Activated CD8-positive, alpha-beta T cell treated with anti-CD3 and anti-CD28 coated beads for 36 hours (primary cell): ENCODE results near the gene LRRC8E. TPM values are rescaled to one million over a fixed set of nuclear protein-coding genes. Genes with fewer than 3 reads are reported as not detected.

Source experiments
- ATAC-seq: fragments of 200-7000 bp; cut with Tn5 transposase; one replicate; pipeline ENCODE4 v1.10.0; 2021; ENCODE audit warnings: mild to moderate bottlenecking, moderate library complexity
- CTCF ChIA-PET: fragments of 350-600 bp; sonication (Branson Sonifier 250); formaldehyde crosslinking; loops from one replicate; lab custom pipeline; 2021; ENCODE audit warnings: antibody characterized with exemption; lab: Charles Lee
- POLR2A ChIA-PET: fragments of 350-600 bp; sonication (Branson Sonifier 250); formaldehyde crosslinking; loops from one replicate; lab custom pipeline; 2021; ENCODE audit warnings: antibody characterized with exemption; lab: Charles Lee
- DNase-seq: peaks from one replicate; pipeline ENCODE4 v3.0.0-alpha.2; 2020
- H3K27ac Mint-ChIP-seq: one replicate; pipeline ENCODE4 v1.8.0; 2021; ENCODE audit warnings: mild to moderate bottlenecking, mixed read lengths
- H3K27me3 Mint-ChIP-seq: one replicate; pipeline ENCODE4 v1.8.0; 2021; ENCODE audit warnings: mixed read lengths
- H3K36me3 Mint-ChIP-seq: one replicate; pipeline ENCODE4 v1.8.0; 2021; ENCODE audit warnings: low read depth, mixed read lengths
- H3K4me1 Mint-ChIP-seq: one replicate; pipeline ENCODE4 v1.8.0; 2021; ENCODE audit warnings: low read depth, mixed read lengths
- H3K4me3 Mint-ChIP-seq: one replicate; pipeline ENCODE4 v1.8.0; 2021; ENCODE audit warnings: mild to moderate bottlenecking, moderate library complexity, mixed read lengths
- H3K9me3 Mint-ChIP-seq: one replicate; pipeline ENCODE4 v1.8.0; 2021; ENCODE audit warnings: mixed read lengths
- intact Hi-C: fragments of 100-400 bp; cut with micrococcal nuclease; formaldehyde crosslinking; loops from one replicate; pipeline ENCODE4 v1.10.0; 2022
- total RNA-seq, 2 experiments: library from RNA; stranded (reverse); gene quantifications; one replicate each; pipeline ENCODE4 v1.2.3, GENCODE V29; 2021
- TF ChIP-seq, protein P1 (sequence below): fragments of 200-600 bp; IDR thresholded peaks from one replicate; pipeline ENCODE4 v1.8.0; 2022; ENCODE audit warnings: antibody characterized with exemption, mild to moderate bottlenecking

LRRC8E gene
- total RNA-seq, 2 experiments from 2014 or later: not detected

DNA sequence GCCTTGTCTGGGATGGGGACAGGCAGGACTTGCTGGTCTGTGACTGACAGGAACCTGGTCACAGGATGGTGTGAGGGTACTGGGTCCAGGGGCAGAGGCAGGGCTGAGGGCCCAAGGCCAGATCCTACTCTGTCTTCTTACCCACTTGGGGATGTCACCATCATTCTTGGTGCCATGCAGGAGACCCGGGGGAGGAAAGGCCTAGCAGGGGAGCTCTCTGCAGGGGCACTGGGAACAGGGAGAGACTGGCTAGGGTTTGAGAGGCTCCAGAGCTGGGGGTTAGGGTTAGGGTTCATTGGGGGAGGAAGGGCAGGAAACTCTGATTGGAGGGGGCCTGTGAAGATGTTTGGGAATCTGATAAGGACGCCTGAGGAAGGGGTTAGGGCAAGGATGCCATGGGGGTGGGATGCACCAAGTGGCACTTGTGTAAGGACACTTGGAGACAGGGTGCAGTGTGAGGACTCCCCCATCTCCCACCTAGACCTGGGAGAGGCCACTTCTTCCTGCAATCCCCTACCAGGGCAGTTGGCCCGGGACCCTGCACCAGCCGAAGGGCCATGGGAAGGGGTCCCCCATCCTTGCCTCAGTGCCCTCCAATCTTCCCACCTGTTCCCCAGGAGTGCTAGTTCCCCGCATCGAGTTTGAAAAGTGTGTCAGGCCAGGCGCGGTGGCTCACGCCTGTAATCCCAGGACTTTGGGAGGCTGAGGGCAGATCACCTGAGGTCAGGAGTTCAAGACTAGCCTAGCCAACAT lies 21.0 kb upstream of the LRRC8E start:
- TF ChIP-seq, protein P1, sequence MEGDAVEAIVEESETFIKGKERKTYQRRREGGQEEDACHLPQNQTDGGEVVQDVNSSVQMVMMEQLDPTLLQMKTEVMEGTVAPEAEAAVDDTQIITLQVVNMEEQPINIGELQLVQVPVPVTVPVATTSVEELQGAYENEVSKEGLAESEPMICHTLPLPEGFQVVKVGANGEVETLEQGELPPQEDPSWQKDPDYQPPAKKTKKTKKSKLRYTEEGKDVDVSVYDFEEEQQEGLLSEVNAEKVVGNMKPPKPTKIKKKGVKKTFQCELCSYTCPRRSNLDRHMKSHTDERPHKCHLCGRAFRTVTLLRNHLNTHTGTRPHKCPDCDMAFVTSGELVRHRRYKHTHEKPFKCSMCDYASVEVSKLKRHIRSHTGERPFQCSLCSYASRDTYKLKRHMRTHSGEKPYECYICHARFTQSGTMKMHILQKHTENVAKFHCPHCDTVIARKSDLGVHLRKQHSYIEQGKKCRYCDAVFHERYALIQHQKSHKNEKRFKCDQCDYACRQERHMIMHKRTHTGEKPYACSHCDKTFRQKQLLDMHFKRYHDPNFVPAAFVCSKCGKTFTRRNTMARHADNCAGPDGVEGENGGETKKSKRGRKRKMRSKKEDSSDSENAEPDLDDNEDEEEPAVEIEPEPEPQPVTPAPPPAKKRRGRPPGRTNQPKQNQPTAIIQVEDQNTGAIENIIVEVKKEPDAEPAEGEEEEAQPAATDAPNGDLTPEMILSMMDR: no peak
- no peaks in the 10 kb centered on the region for H3K36me3 Mint-ChIP-seq
- intact Hi-C loops: no loop called here
- no peak overlapping the region for H3K4me3 Mint-ChIP-seq
- no peaks in the 10 kb centered on the region for H3K9me3 Mint-ChIP-seq
- ChIA-PET CTCF (no interaction called here), POLR2A (no interaction called here)
- peaks cover 37% of the 10 kb centered on the region for H3K27me3 Mint-ChIP-seq
- DNase-seq: no peak
- no peak overlapping the region for H3K27ac Mint-ChIP-seq
- no peak for ATAC-seq
- peaks cover 32% of the 10 kb centered on the region for H3K4me1 Mint-ChIP-seq

DNA sequence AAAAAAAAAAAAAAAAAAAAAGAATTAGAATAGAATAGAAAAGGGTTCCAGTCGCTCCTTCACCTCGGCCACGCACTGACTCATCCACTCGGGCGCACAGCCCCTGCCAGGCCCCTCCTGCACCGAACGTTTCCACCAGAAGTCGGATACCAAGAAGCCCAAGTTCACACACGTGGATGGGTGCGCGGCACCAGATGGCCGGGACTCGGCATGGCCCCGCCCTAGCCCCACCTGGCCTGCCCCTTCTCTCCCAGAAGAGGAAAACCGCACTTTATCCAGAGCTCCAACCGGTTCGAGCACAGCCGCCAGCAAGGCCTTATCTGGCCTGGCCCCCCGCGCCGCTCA lies 20.0 kb upstream of the LRRC8E start:
- Mint-ChIP-seq H3K27ac (peak overlapping the region; percentile 73), H3K27me3 (peaks cover 43% of the 10 kb centered on the region)

DNA sequence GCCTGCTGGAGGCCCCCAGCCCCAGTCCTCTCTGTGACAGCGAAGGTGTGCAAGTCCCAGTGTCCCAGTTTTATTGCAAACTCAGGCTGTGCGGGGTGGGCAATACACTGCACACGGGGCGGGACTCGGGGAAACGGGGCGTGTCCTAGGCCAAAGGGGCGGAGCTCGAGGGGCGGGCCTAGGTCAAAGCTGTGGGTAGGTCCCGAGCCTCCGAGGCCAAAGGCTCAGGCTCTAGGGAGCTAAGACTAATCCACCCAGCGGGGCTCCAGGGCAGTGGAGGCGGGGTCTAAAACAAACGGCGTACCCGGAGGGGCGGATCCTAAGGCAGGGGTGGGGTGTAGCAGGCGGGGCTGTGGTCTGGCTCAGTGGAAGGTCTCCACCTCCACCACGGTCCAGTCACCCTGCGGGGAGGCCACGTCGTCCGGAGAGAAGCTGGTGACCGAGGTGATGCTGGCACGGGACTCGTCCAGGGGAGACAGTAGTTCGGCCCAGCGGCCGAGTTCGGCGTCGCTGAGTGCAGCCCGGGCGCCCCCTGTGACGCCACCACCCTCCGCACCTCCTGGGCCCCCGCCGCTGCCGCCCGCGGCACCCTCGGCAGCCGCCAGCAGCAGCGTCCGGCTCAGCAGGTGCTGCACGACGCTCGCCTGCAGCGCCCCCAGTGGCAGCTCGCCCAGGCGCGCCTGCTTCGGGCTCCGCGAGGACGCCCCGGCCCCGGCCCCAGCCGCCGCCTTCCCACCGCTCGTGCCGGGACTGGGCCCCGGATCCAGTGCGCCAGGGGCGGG lies 19.4 kb upstream of the LRRC8E start:
- Mint-ChIP-seq H3K9me3 (no peaks in the 10 kb centered on the region), H3K27ac (peak overlapping the region; percentile 73), H3K36me3 (no peaks in the 10 kb centered on the region), H3K4me1 (peaks cover 34% of the 10 kb centered on the region), H3K27me3 (peaks cover 42% of the 10 kb centered on the region), H3K4me3 (peak overlapping the region; percentile 75)
- DNase-seq (peak; percentile 86), ATAC-seq (peak; percentile 67)
- POLR2A ChIA-PET: interaction anchor here (0.6 to 1.5 kb wide), 7 partner anchors 10 to 239 kb away, joined by 3 to 4 read pairs (median 3); partner anchors contain the start of genes PET100 and XAB2
- intact Hi-C loops: no loop called here
- TF ChIP-seq, protein P1: peak; percentile 96
- CTCF ChIA-PET: interaction anchor here (0.7 to 1.9 kb wide), 33 partner anchors 7 to 521 kb away, joined by 3 to 27 read pairs (median 4); partner anchors contain the start of genes LRRC8E, MAP2K7, SNAPC2 and TIMM44

More for the DNA sequence above, 20.0 kb upstream of the LRRC8E start:
- ChIA-PET POLR2A (interaction anchor here (0.8 to 1.5 kb wide), 5 partner anchors 11 to 56 kb away, joined by 3 read pairs; no protein-coding TSS in a partner anchor), CTCF (interaction anchor here (1.0 to 1.9 kb wide), 12 partner anchors 8 to 187 kb away, joined by 3 to 27 read pairs (median 7); partner anchors contain the start of genes SNAPC2, TIMM44 and TRAPPC5)
- no peak for ATAC-seq
- TF ChIP-seq, protein P1: no peak
- H3K36me3 Mint-ChIP-seq: no peaks in the 10 kb centered on the region
- H3K9me3 Mint-ChIP-seq: no peaks in the 10 kb centered on the region
- intact Hi-C loops: no loop called here
- peak overlapping the region; percentile 75 for H3K4me3 Mint-ChIP-seq
- H3K4me1 Mint-ChIP-seq: peaks cover 32% of the 10 kb centered on the region
- DNase-seq: peak; percentile 66

DNA sequence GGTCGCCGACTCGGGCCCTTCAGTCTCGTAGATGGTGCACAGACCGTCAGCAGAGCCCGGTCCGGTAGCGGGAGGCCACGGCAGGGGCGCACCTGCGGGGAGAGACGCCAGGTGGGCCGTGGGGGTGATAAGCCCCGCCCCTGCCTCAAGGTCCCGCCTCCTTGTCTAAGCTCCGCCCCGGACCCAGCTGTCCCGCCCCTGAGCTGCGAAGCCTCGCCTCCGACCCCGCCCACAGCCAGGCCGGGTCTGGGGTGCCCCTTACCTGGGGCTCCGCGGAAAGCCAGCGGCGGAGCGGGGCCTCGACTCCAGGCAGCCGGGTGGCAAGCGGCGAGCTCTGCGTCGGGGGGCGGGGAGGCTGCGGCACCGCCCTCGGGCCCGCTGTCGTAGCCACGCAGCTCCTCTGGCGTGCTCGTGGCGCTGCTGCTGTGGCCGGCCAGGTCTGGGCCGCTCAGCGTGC lies 18.8 kb upstream of the LRRC8E start:
- DNase-seq: peak; percentile 81
- ChIA-PET POLR2A (interaction anchor here (0.6 to 1.5 kb wide), 7 partner anchors 10 to 240 kb away, joined by 3 to 4 read pairs (median 3); partner anchors contain the start of genes PET100 and XAB2), CTCF (interaction anchor here (0.6 to 1.9 kb wide), 33 partner anchors 8 to 522 kb away, joined by 3 to 27 read pairs (median 4); partner anchors contain the start of genes LRRC8E, MAP2K7, SNAPC2 and TIMM44)
- Mint-ChIP-seq H3K27me3 (peaks cover 38% of the 10 kb centered on the region), H3K27ac (no peak overlapping the region), H3K4me1 (peaks cover 34% of the 10 kb centered on the region), H3K4me3 (peak overlapping the region; percentile 75), H3K9me3 (no peaks in the 10 kb centered on the region), H3K36me3 (no peaks in the 10 kb centered on the region)
- intact Hi-C loops: no loop called here
- peak; percentile 60 for ATAC-seq
- TF ChIP-seq, protein P1: peak; percentile 73
